CD14-positive monocyte (primary cell): ENCODE data around the gene CIPC. TPM values are rescaled to one million over a fixed set of nuclear protein-coding genes. Genes with fewer than 3 reads are reported as not detected.

Source experiments
- DNase-seq, 3 donors: peaks; one replicate each; pipeline ENCODE4 v3.0.0-alpha.2; 2011 to 2022
- H2AFZ ChIP-seq: 2 replicates; pipeline ENCODE4 v1.6.0; 2012; ENCODE audit warnings: mild to moderate bottlenecking, low read depth, low read length, inconsistent platforms; ENCODE audit not compliant: insufficient read depth, poor library complexity, severe bottlenecking
- H3K27ac ChIP-seq, 2 donors: 1 replicate in 1 of 2; 2 replicates in 1 of 2; pipeline ENCODE4 v1.5.1; 2012 to 2013; ENCODE audit warnings: low read length in 2 of 2, control low read depth in 1 of 2, inconsistent platforms in 1 of 2, low read depth in 1 of 2, mild to moderate bottlenecking in 1 of 2
- H3K27me3 ChIP-seq, 2 donors: one replicate each; pipeline versions ENCODE4 v1.6.0 to v1.6.1; 2011 to 2013; ENCODE audit warnings: low read length in 2 of 2; ENCODE audit not compliant: control insufficient read depth in 2 of 2, insufficient read depth in 2 of 2
- H3K36me3 ChIP-seq, 2 donors: replicated peaks in 1 of 2; 1 replicate in 1 of 2; 2 replicates in 1 of 2; pipeline versions ENCODE4 v1.5.1 to v1.6.1; 2012 to 2013; ENCODE audit warnings: low read length in 2 of 2, control low read depth in 1 of 2, inconsistent platforms in 1 of 2, mild to moderate bottlenecking in 1 of 2; ENCODE audit not compliant: insufficient read depth in 2 of 2, control insufficient read depth in 1 of 2
- H3K4me1 ChIP-seq, 2 donors: 1 replicate in 1 of 2; 2 replicates in 1 of 2; pipeline versions ENCODE4 v1.5.1 to v1.6.1; 2012 to 2013; ENCODE audit warnings: low read length in 2 of 2, control low read depth in 1 of 2, inconsistent platforms in 1 of 2, mild to moderate bottlenecking in 1 of 2, moderate library complexity in 1 of 2; ENCODE audit not compliant: insufficient read depth in 2 of 2, control insufficient read depth in 1 of 2
- H3K4me2 ChIP-seq: replicated peaks from 2 replicates; pipeline ENCODE3; 2012; ENCODE audit warnings: low read length, moderate library complexity, mild to moderate bottlenecking; ENCODE audit not compliant: poor library complexity, severe bottlenecking; ENCODE audit errors: extremely low read depth
- H3K4me3 ChIP-seq, 3 experiments: fragments of 200-600 bp in 1 of 3; sonication (generic) in 1 of 3; replicated peaks in 1 of 3; 1 replicate in 2 of 3; 2 replicates in 1 of 3; pipeline ENCODE4 v1.5.1; 2011 to 2013; ENCODE audit warnings: low read length in 3 of 3, mild to moderate bottlenecking in 3 of 3, control low read depth in 2 of 3, low read depth in 2 of 3, inconsistent platforms in 1 of 3, moderate library complexity in 1 of 3
- H3K79me2 ChIP-seq: 2 replicates; pipeline ENCODE4 v1.6.0; 2012; ENCODE audit warnings: mild to moderate bottlenecking, control low read depth, inconsistent platforms, low read length, moderate library complexity; ENCODE audit not compliant: insufficient read depth
- H3K9ac ChIP-seq: 2 replicates; pipeline ENCODE4 v1.6.0; 2017; ENCODE audit warnings: low read length, mild to moderate bottlenecking; ENCODE audit not compliant: insufficient read depth, poor library complexity, severe bottlenecking
- H3K9me3 ChIP-seq, 2 donors: replicated peaks in 1 of 2; 1 replicate in 1 of 2; 2 replicates in 1 of 2; pipeline versions ENCODE4 v1.5.1 to v1.6.1; 2012 to 2013; ENCODE audit warnings: low read length in 2 of 2, control low read depth in 1 of 2; ENCODE audit not compliant: control insufficient read depth in 1 of 2, insufficient read depth in 1 of 2
- H4K20me1 ChIP-seq: 2 replicates; pipeline ENCODE4 v1.6.0; 2012; ENCODE audit warnings: mild to moderate bottlenecking, low read length, control low read depth, moderate library complexity; ENCODE audit not compliant: insufficient read depth
- H3K27ac Mint-ChIP-seq, 7 donors: one replicate each; pipeline ENCODE4 v1.8.0; 2020; ENCODE audit warnings: mild to moderate bottlenecking in 7 of 7, mixed read lengths in 7 of 7, moderate library complexity in 6 of 7, inconsistent platforms in 2 of 7
- H3K27me3 Mint-ChIP-seq, 3 donors: one replicate each; pipeline ENCODE4 v1.8.0; 2021 to 2022; ENCODE audit warnings: low read depth in 3 of 3, mild to moderate bottlenecking in 3 of 3, mixed read lengths in 3 of 3, moderate library complexity in 3 of 3, inconsistent platforms in 1 of 3
- H3K36me3 Mint-ChIP-seq, 2 donors: one replicate each; pipeline ENCODE4 v1.8.0; 2020; ENCODE audit warnings: mixed read lengths in 2 of 2, inconsistent platforms in 1 of 2, mild to moderate bottlenecking in 1 of 2
- H3K4me1 Mint-ChIP-seq: one replicate; pipeline ENCODE4 v1.8.0; 2020; ENCODE audit warnings: mild to moderate bottlenecking, mixed read lengths
- H3K4me3 Mint-ChIP-seq, 2 donors: one replicate each; pipeline ENCODE4 v1.8.0; 2020; ENCODE audit warnings: mild to moderate bottlenecking in 2 of 2, mixed read lengths in 2 of 2, moderate library complexity in 1 of 2
- H3K9me3 Mint-ChIP-seq, 7 donors: one replicate each; pipeline ENCODE4 v1.8.0; 2020 to 2022; ENCODE audit warnings: mixed read lengths in 7 of 7, mild to moderate bottlenecking in 6 of 7, moderate library complexity in 6 of 7, inconsistent platforms in 2 of 7
- CTCF ChIP-seq: fragments of 200-600 bp; IDR thresholded peaks from one replicate; pipeline ENCODE4 v1.8.0; 2022; ENCODE audit warnings: antibody characterized with exemption, mild to moderate bottlenecking
- WGBS: methylation state at CpG from one replicate; pipeline ENCODE4 v1.1.5; 2013; ENCODE audit warnings: missing lambda C conversion rate; ENCODE audit not compliant: insufficient coverage; 5-methylcytosine and 5-hydroxymethylcytosine counted together
- intact Hi-C, 2 donors: fragments of 100-400 bp; cut with micrococcal nuclease; formaldehyde crosslinking; loops; one replicate each; pipeline versions ENCODE4 v1.15.0 to v1.15.1; 2023
- polyA plus RNA-seq, 3 donors: library from polyadenylated mRNA; depleted of rRNA in 1 of 3; unstranded in 2 of 3; stranded (reverse) in 1 of 3; fragments of 300-500 nt in 2 of 3; fragments of >200 nt in 1 of 3; fragmentation: Illumina TruSeq in 2 of 3; gene quantifications; 1 replicate in 2 of 3; 2 replicates in 1 of 3; pipeline ENCODE4 v1.2.3, GENCODE V29; 2012 to 2021

The CIPC gene
- polyA plus RNA-seq, 3 donors, result 4.4 to 11.2 (median 7.0) TPM

GRCh38 chr14:77111021-77111420, 13.0 kb downstream of the CIPC start:
- no peak overlapping the region for H3K9ac ChIP-seq
- no peak for TF ChIP-seq CTCF
- intact Hi-C loops, result no loop called here
- no peak for DNase-seq
- peaks cover 70 to 86% of the 10 kb centered on the region in 2 donors for H3K36me3 Mint-ChIP-seq
- WGBS, result 100% methylated on average over 2 of the region's 5 CpGs
- H3K27me3 ChIP-seq, result no peaks in the 10 kb centered on the region
- peaks cover 62 to 95% of the 10 kb centered on the region in 2 donors for H3K36me3 ChIP-seq
- H3K27me3 Mint-ChIP-seq, result no peaks in the 10 kb centered on the region
- H4K20me1 ChIP-seq, result no peaks in the 10 kb centered on the region
- H3K4me1 Mint-ChIP-seq, result no peaks in the 10 kb centered on the region
- H3K79me2 ChIP-seq, result no peaks in the 10 kb centered on the region
- H3K4me3 Mint-ChIP-seq, result no peak overlapping the region
- no peak overlapping the region for H3K27ac ChIP-seq
- H3K9me3 Mint-ChIP-seq, result no peaks in the 10 kb centered on the region
- no peak overlapping the region for H2AFZ ChIP-seq
- no peak overlapping the region for H3K4me3 ChIP-seq
- H3K9me3 ChIP-seq, result no peaks in the 10 kb centered on the region
- H3K27ac Mint-ChIP-seq, result peak overlapping the region in 1 of 7 donors; percentile 20
- H3K4me1 ChIP-seq, result no peaks in the 10 kb centered on the region
- H3K4me2 ChIP-seq, result no peak overlapping the region

DNA sequence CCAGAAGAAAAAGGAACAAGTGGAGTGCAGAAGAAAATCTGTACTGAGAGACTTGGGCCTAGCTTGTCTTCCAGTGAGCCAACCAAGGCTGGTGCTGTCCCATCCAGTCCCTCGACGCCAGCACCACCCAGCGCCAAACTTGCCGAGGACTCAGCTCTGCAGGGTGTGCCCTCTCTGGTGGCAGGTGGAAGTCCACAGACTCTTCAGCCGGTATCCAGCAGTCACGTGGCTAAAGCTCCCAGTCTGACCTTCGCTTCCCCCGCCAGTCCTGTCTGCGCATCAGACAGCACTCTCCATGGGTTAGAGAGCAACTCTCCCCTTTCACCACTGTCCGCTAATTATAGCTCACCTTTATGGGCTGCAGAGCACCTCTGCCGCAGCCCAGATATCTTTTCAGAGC, 15.6 kb downstream of the CIPC start:
- H3K79me2 ChIP-seq, result no peaks in the 10 kb centered on the region
- no peak overlapping the region for H3K4me3 ChIP-seq
- H3K4me3 Mint-ChIP-seq, result peak overlapping the region in 1 of 2 donors; percentile 31
- intact Hi-C loops, result no loop called here
- no peaks in the 10 kb centered on the region for H3K9me3 ChIP-seq
- TF ChIP-seq CTCF, result no peak
- H3K27me3 ChIP-seq, result no peaks in the 10 kb centered on the region
- no peak for DNase-seq
- peak overlapping the region in 2 of 7 donors; percentile 31 for H3K27ac Mint-ChIP-seq
- H3K4me2 ChIP-seq, result no peak overlapping the region
- H4K20me1 ChIP-seq, result no peaks in the 10 kb centered on the region
- H3K27ac ChIP-seq, result no peak overlapping the region
- H3K9me3 Mint-ChIP-seq, result no peaks in the 10 kb centered on the region
- no peaks in the 10 kb centered on the region for H3K4me1 ChIP-seq
- H2AFZ ChIP-seq, result no peak overlapping the region
- H3K36me3 ChIP-seq, result peaks cover 49 to 84% of the 10 kb centered on the region in 2 donors
- peaks cover 62 to 69% of the 10 kb centered on the region in 2 donors for H3K36me3 Mint-ChIP-seq
- WGBS, result 92% methylated on average over 7 of the region's 11 CpGs
- no peak overlapping the region for H3K9ac ChIP-seq
- no peaks in the 10 kb centered on the region for H3K27me3 Mint-ChIP-seq
- H3K4me1 Mint-ChIP-seq, result no peaks in the 10 kb centered on the region
